Stimulated activated CD8-positive, alpha-beta memory T cell treated with anti-CD3 and anti-CD28 coated beads, Interleukin-4, amount 100 ng/mL, for 4 hours (primary cell): Measurements from ENCODE around the gene TRAPPC4.

ENCODE experiments used
- DNase-seq, 2 donors: peaks; one replicate each; pipeline ENCODE4 v3.0.0-alpha.2; 2020; ENCODE audit warnings: low read depth in 2 of 2, low spot score in 1 of 2

TRAPPC4 gene

GRCh38 chr11:119065369-119065768 lies 46.8 kb downstream of the TRAPPC4 start:
- no peak for DNase-seq

- peak; percentile 96 for DNase-seq
Measured at GRCh38 chr11:119067371-119068222, 49.0 kb downstream of the TRAPPC4 start, which contains the start of gene VPS11. Gene VPS11, plus strand, starts transcription at chr11:119067818. Its CDS starts 6 bp downstream, at chr11:119067824.
